ENCODE results near the gene HOXD4.

DNA sequence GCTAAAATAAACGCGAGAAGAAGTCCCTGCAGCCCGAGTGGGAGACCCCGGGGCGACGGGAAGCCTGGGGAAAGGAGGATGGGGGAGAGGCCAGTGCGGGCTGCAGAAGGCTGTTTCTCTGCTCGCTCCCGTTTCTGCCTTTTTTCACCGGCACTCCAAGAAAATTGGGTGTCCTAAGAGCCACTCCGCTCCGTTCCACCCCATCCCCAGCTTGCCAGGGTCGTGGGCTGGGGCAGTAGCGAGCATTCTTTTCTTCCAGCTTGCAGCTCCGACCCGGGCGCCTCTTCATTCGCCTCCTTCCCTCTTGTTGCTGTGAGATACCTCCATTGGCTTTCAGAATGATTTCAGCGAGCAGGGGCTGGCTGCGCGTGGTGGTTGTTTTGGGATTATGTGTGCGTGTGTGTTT lies 6.8 kb downstream of the HOXD4 start:
- no peak for TF ChIP-seq CTCF (IDR thresholded peaks at IDR 0.05; ENCODE audit: low read depth, low read length, poor library complexity, severe bottlenecking)
- no peak for TF ChIP-seq EZH2phosphoT487 (IDR thresholded peaks at IDR 0.05; ENCODE audit: borderline replicate concordance, low read length)
